ENCODE results near the gene PMM1. TPM values are rescaled to one million over a fixed set of nuclear protein-coding genes. Genes with fewer than 3 reads are reported as not detected.

Gene PMM1
- total and polyA plus RNA-seq, 12 donors, result 37.8 to 105 (median 62.1) TPM

DNA sequence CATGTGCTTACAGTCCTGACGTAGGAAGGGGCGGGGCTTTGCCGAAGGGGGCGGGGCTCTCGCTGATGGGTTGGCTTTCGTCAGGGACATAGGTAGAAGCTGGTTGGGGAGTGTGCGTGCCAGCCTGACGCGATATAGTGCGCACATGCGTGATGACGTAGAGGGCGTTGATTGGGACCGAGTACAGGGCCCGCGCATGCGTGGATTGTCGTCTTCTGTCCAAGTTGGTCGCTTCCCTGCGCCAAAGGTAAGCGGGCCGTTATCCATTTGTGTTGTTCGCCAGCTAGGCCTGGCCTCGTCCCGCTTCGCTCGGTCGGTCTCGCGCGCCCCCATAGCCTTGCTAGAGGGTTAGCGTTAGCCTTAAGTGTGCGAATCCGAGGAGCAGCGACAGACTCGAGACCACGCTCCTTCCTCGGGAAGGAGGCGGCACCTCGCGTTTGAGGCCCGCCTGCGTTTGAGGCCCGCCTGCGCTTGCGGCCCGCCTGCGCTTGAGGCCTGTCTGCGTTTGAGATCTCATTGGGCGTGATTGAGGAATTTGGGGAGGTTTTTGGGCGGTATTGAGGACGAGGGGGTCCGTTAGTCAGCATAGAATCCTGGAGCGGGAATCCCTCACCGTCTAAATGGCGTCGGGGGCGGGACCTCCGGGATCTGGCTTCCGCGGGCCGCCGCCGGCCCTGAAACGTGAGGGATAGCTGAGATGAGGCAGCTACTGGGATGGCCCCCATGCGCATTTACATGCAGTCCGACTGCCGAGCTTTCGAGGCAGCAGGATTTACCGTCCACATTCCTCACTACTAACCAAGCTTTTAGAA lies 31.7 kb upstream of the PMM1 start, which contains the start of gene XRCC6:
Gene XRCC6, plus strand, starts transcription at position 197 of the 812 bp plus-strand sequence. CDS start 710 bp downstream, outside the sequence.
- Histone ChIP-seq H3K4me3 (peak within 1 kb of the TSS; percentile 75 to 100 (median 91)), H3K27me3 (no peaks in the 10 kb centered on the region), H3K36me3 (replicated peaks in 1 of 2) (peaks cover 0 to 39% of the 10 kb centered on the region in 2 donors), H3K4me1 (replicated peaks in 1 of 2) (peaks cover 19 to 36% of the 10 kb centered on the region in 2 donors), H3K9me3 (replicated peaks in 1 of 3) (no peaks in the 10 kb centered on the region), H3K27ac (peak within 1 kb of the TSS; percentile 95 to 100 (median 98))
- intact Hi-C loops (cut with DNase I), result no loop called here
- WGBS, 4 donors, result 0 to 1% (median 0%) methylated on average over 12 to 70 of the region's 70 CpGs
- peak; percentile 100 for DNase-seq
- TF ChIP-seq, protein P1, sequence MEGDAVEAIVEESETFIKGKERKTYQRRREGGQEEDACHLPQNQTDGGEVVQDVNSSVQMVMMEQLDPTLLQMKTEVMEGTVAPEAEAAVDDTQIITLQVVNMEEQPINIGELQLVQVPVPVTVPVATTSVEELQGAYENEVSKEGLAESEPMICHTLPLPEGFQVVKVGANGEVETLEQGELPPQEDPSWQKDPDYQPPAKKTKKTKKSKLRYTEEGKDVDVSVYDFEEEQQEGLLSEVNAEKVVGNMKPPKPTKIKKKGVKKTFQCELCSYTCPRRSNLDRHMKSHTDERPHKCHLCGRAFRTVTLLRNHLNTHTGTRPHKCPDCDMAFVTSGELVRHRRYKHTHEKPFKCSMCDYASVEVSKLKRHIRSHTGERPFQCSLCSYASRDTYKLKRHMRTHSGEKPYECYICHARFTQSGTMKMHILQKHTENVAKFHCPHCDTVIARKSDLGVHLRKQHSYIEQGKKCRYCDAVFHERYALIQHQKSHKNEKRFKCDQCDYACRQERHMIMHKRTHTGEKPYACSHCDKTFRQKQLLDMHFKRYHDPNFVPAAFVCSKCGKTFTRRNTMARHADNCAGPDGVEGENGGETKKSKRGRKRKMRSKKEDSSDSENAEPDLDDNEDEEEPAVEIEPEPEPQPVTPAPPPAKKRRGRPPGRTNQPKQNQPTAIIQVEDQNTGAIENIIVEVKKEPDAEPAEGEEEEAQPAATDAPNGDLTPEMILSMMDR (IDR thresholded peaks at IDR 0.05), result no peak
- TF ChIP-seq POLR2A (IDR thresholded peaks at IDR 0.05), result peak; percentile 96 to 99

DNA sequence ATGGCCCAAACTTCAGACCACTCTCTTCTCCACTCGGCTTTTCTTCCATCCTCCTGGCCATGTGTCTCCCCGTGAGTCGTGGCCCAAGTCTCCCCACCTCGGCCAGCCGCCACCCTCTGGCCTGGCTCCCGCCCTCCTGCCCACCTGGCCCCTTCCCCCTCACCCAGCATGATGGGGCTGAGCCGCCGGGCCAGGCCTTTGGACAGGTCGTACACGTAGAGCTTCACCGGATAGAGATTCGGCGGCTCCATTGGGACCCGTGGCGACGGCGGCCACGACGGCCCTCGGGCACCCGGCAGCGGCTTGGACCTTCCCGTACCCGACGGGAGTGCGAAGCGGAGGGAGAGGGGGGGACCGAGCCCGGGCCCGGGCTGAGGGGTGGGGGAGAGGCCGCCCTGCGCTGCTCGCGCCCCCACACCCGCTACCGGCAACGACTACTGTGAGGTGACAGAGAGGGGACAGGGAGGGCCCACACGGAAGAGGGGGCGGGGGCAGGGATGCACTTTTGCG lies 31.0 kb upstream of the PMM1 start, which contains the start of gene DESI1:
Gene DESI1, minus strand, starts transcription at position 455 of the 510 bp plus-strand sequence. Its CDS starts 204 bp downstream, at position 251.
- peak within 1 kb of the TSS; percentile 75 to 100 (median 91) for H3K4me3 ChIP-seq
- no peaks in the 10 kb centered on the region for H3K9me3 ChIP-seq (replicated peaks in 1 of 3)
- peaks cover 19 to 39% of the 10 kb centered on the region in 2 donors for H3K4me1 ChIP-seq (replicated peaks in 1 of 2)
- peak within 1 kb of the TSS; percentile 95 to 100 (median 98) for H3K27ac ChIP-seq
- intact Hi-C loops (cut with DNase I), result no loop called here
- DNase-seq, result peak in 2 of 7 donors; percentile 46 to 54
- H3K27me3 ChIP-seq, result no peaks in the 10 kb centered on the region
- TF ChIP-seq, protein P1 (IDR thresholded peaks at IDR 0.05), result no peak
- peak in 1 of 2 donors; percentile 54 for TF ChIP-seq POLR2A (IDR thresholded peaks at IDR 0.05)
- peaks cover 0 to 33% of the 10 kb centered on the region in 2 donors for H3K36me3 ChIP-seq (replicated peaks in 1 of 2)
- WGBS, 4 donors, result 0 to 1% (median 0%) methylated on average over 6 to 40 of the region's 40 CpGs

DNA sequence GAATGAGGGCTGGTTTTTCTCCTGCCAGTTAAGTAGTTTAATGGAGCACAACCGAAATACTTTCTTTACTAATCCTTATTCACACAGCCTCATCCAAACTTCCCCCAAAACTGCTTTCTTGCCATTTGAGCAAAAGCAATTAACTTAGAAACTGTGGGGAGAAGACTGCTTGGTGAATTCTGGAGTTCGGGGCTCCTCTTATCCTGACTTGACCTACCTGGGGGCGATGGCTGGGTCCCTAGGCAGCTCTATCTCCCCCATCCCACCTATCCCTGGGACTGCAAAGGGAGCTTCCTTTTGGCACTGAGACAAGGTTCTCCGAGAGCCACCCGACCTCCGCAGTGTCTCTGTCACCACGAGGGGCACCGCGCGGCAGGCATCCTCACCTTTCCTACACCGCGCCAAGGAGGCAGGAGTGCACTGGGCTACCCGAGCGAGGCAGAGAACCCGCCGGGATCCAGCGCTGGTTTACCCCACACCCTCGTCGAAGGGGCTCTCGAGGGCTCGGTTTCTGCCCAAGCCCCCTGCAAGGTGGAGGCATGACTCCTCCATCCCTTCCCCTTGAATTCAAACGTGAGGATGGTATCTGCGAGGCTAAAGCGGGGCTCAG lies 30.4 kb upstream of the PMM1 start:
- Histone ChIP-seq H3K4me3 (peak overlapping the region; percentile 46 to 98 (median 79)), H3K4me1 (replicated peaks in 1 of 2) (peaks cover 19 to 34% of the 10 kb centered on the region in 2 donors), H3K9me3 (replicated peaks in 1 of 3) (no peaks in the 10 kb centered on the region), H3K27ac (peak overlapping the region; percentile 87 to 100 (median 98)), H3K27me3 (no peaks in the 10 kb centered on the region), H3K36me3 (replicated peaks in 1 of 2) (peaks cover 0 to 27% of the 10 kb centered on the region in 2 donors)
- TF ChIP-seq, protein P1 (IDR thresholded peaks at IDR 0.05), result peak in 1 of 6 experiments; percentile 6
- no peak for TF ChIP-seq POLR2A (IDR thresholded peaks at IDR 0.05)
- intact Hi-C loops (cut with DNase I), result no loop called here
- DNase-seq, result peak; percentile 44 to 77 (median 60)
- WGBS, 4 donors, result 2 to 3% (median 3%) methylated on average over 11 to 24 of the region's 24 CpGs

DNA sequence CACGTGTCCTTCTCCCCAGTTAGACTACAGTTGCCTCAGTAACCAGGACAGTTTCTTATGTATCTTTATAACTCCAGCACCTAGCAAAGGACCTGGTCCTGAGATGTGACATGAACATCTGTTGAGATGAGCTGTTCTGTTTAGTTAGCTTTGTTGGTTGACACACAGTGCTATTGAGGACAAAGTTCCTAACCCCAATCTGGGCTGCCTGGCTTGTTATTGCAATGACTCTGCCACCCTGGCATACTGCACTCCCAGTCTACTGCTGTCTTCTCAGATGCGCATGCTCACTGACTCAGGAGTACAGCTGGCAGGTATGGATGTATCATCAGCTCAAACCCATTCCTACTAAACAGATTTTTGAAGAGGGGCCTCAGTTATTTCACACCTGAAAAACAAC lies 23.8 kb upstream of the PMM1 start:
- DNase-seq, result no peak
- Histone ChIP-seq H3K36me3 (replicated peaks in 1 of 2) (no peaks in the 10 kb centered on the region), H3K4me1 (replicated peaks in 1 of 2) (peaks cover 0 to 9% of the 10 kb centered on the region in 2 donors), H3K27ac (no peak overlapping the region), H3K9me3 (replicated peaks in 1 of 3) (no peaks in the 10 kb centered on the region), H3K4me3 (no peak overlapping the region), H3K27me3 (no peaks in the 10 kb centered on the region)
- 89 to 96% (median 92%) methylated on average over 2 of the region's 2 CpGs for WGBS, 4 donors
- intact Hi-C loops (cut with DNase I), result no loop called here
- no peak for TF ChIP-seq POLR2A (IDR thresholded peaks at IDR 0.05)
- TF ChIP-seq, protein P1 (IDR thresholded peaks at IDR 0.05), result no peak

All from adrenal gland (tissue), 12 donors.